GM12878 (cell line): ENCODE measurements around the gene KRT6B. TPM values are rescaled to one million over a fixed set of nuclear protein-coding genes. Genes with fewer than 3 reads are reported as not detected.

Experiments used
- ATAC-seq: fragments of 200-7000 bp; cut with Tn5 transposase; 3 replicates; pipeline ENCODE4 v1.9.1; 2020; ENCODE audit warnings: mild to moderate bottlenecking, moderate library complexity
- BruUV-seq: library from RNA; stranded (reverse); fragments of 400-500 nt; replicated peaks from 2 replicates; lab custom pipeline; 2021; lab: Mats Ljungman, UMichigan
- CTCF ChIA-PET: fragments of 300-600 bp; sonication (Branson Sonifier 250); formaldehyde crosslinking; extraction: SDS; loops from one replicate; lab custom pipeline; 2021; ENCODE audit warnings: inconsistent platforms; lab: Yijun Ruan, JAX
- POLR2A ChIA-PET: fragments of 350-600 bp; formaldehyde crosslinking; extraction: SDS; loops from one replicate; lab custom pipeline; 2021; ENCODE audit warnings: inconsistent platforms; lab: Charles Lee
- RAD21 ChIA-PET: fragments of 300-600 bp; sonication (Branson Sonifier 250); formaldehyde crosslinking; loops from one replicate; lab custom pipeline; 2023; ENCODE audit warnings: antibody characterized with exemption; ENCODE audit not compliant: unreplicated experiment; lab: Charles Lee
- SMC1A ChIA-PET: fragments of 300-600 bp; sonication (Branson Sonifier 250); formaldehyde crosslinking; loops from one replicate; lab custom pipeline; 2023; ENCODE audit not compliant: unreplicated experiment, uncharacterized antibody; lab: Charles Lee
- DNase-seq: peaks from one replicate; pipeline ENCODE4 v3.0.0-alpha.2; 2011; ENCODE audit warnings: low read depth, low spot score
- FAIRE-seq: peaks from 3 replicates; lab custom pipeline; 2011; peaks lifted over from hg19 to GRCh38; lab: Jason Lieb, UNC
- H2AFZ ChIP-seq: 2 replicates; pipeline ENCODE4 v1.6.0; 2011; ENCODE audit warnings: low read depth, low read length, control low read depth; ENCODE audit not compliant: control insufficient read depth
- H3K27ac ChIP-seq: 2 replicates; pipeline ENCODE4 v1.5.1; 2011; ENCODE audit warnings: control low read depth; ENCODE audit not compliant: control insufficient read depth, insufficient read depth
- H3K27me3 ChIP-seq, 2 experiments: replicated peaks in 1 of 2; 2 replicates each; pipeline versions ENCODE4 v1.6.0 to v1.6.1; 2011; ENCODE audit warnings: low read length in 1 of 2; ENCODE audit not compliant: control insufficient read depth in 2 of 2, insufficient read depth in 2 of 2
- H3K36me3 ChIP-seq, 2 experiments: 2 replicates each; pipeline ENCODE4 v1.5.1; 2011; ENCODE audit warnings: low read length in 1 of 2; ENCODE audit not compliant: control insufficient read depth in 2 of 2, insufficient read depth in 2 of 2
- H3K4me1 ChIP-seq: 2 replicates; pipeline ENCODE4 v1.6.1; 2011; ENCODE audit warnings: mild to moderate bottlenecking, low read length, moderate library complexity, mixed read lengths; ENCODE audit not compliant: control insufficient read depth, insufficient read depth
- H3K4me2 ChIP-seq: 2 replicates; pipeline ENCODE4 v1.6.0; 2011; ENCODE audit warnings: control low read depth; ENCODE audit not compliant: control insufficient read depth, insufficient read depth
- H3K4me3 ChIP-seq: fragments of 200-600 bp; sonication (generic); 2 replicates; pipeline ENCODE4 v1.5.1; 2016
- H3K79me2 ChIP-seq: 2 replicates; pipeline ENCODE4 v1.6.0; 2011; ENCODE audit warnings: low read length; ENCODE audit not compliant: control insufficient read depth, insufficient read depth
- H3K9ac ChIP-seq: 2 replicates; pipeline ENCODE4 v1.8.0; 2011; ENCODE audit warnings: low read length, control low read depth, mixed read lengths; ENCODE audit not compliant: control insufficient read depth, insufficient read depth
- H3K9me3 ChIP-seq: replicated peaks from 3 replicates; pipeline ENCODE4 v1.5.1; 2011; ENCODE audit warnings: mild to moderate bottlenecking, low read length; ENCODE audit not compliant: control insufficient read depth, insufficient read depth
- H4K20me1 ChIP-seq: 2 replicates; pipeline ENCODE4 v1.6.0; 2011; ENCODE audit not compliant: control insufficient read depth, insufficient read depth
- CEBPZ ChIP-seq: fragments of 150-350 bp; IDR thresholded peaks from 2 replicates; pipeline ENCODE4 v1.6.1; 2016; ENCODE audit warnings: low read depth, low read length
- IRF4 ChIP-seq: IDR thresholded peaks from 2 replicates; pipeline ENCODE4 v1.6.1; 2011; ENCODE audit warnings: low read depth, low read length
- JUNB ChIP-seq: IDR thresholded peaks from 2 replicates; pipeline ENCODE4 v1.6.1; 2016; ENCODE audit warnings: antibody characterized with exemption, mild to moderate bottlenecking
- POLR2AphosphoS2 ChIP-seq: IDR thresholded peaks from 2 replicates; pipeline ENCODE4 v1.6.1; 2011; ENCODE audit warnings: low read depth, mild to moderate bottlenecking, low read length, improper control_type of control experiment, moderate library complexity
- WGBS: methylation state at CpG from one replicate; pipeline ENCODE4 v1.1.6; 2016; ENCODE audit warnings: low lambda C conversion rate; ENCODE audit not compliant: insufficient replicate concordance, insufficient coverage; ENCODE audit errors: missing lambda C conversion rate; 5-methylcytosine and 5-hydroxymethylcytosine counted together
- in situ Hi-C: fragments of 300-500 bp; cut with MboI; formaldehyde crosslinking; loops from 9 replicates; pipeline ENCODE4 v1.14.3; 2018; ENCODE audit warnings: mixed read lengths
- intact Hi-C: fragments of 100-400 bp; cut with micrococcal nuclease; formaldehyde crosslinking; loops from one replicate; pipeline ENCODE4 v1.14.2; 2022; ENCODE audit not compliant: unreplicated experiment
- polyA plus RNA-seq, 11 experiments: library from polyadenylated mRNA; depleted of rRNA in 4 of 11; unstranded in 6 of 11; stranded (reverse) in 5 of 11; fragments of >200 nt; fragmentation: Nextera tagmentation in 4 of 11; fragmentation: Illumina TruSeq in 1 of 11; extraction: Ambion mirVana in 4 of 11; extraction: Trizol in 1 of 11; gene quantifications; 1 replicate in 1 of 11; 2 replicates in 10 of 11; pipeline versions ENCODE4 v1.2.1 to v1.2.3, GENCODE V29; 2011 to 2016; ENCODE audit warnings: inconsistent platforms in 2 of 11, missing spikeins in 2 of 11, low read depth in 1 of 11
- total RNA-seq, 4 experiments: library from RNA; depleted of rRNA in 3 of 4; stranded (reverse); fragments of >200 nt in 3 of 4; fragmentation: Illumina TruSeq in 1 of 4; extraction: Trizol in 1 of 4; gene quantifications; 2 replicates each; pipeline versions ENCODE4 v1.2.1 to v1.2.3, GENCODE V29; 2013 to 2021

KRT6B gene
- total and polyA plus RNA-seq, 10 of the 15 experiments (the other 5 are each of a cell fraction or from before 2014, with no cell fraction given): 0.07 TPM; not detected in 9

- Histone ChIP-seq H3K27ac (no peak overlapping the region), H3K36me3 (no peaks in the 10 kb centered on the region), H3K4me1 (no peaks in the 10 kb centered on the region), H4K20me1 (no peaks in the 10 kb centered on the region), H2AFZ (no peak overlapping the region), H3K9me3 (no peaks in the 10 kb centered on the region), H3K79me2 (no peaks in the 10 kb centered on the region), H3K27me3 (peaks cover under 1 to 4% of the 10 kb centered on the region in 2 experiments; a peak in 3 of 4 replicates), H3K9ac (no peak overlapping the region), H3K4me2 (no peak overlapping the region), H3K4me3 (no peak overlapping the region)
- no TSS peak for BruUV-seq
- intact Hi-C loops (no loop called here), in situ Hi-C loops (no loop called here)
- no peak for FAIRE-seq
- POLR2A ChIA-PET: no interaction called here
- no peak for ATAC-seq
- SMC1A ChIA-PET: no interaction called here
- CTCF ChIA-PET: no interaction called here
- no peak for DNase-seq
- WGBS: 0% methylated on average over 1 of the region's 1 CpG
- RAD21 ChIA-PET: no interaction called here
- TF ChIP-seq CEBPZ: no peak
- no peak for TF ChIP-seq POLR2AphosphoS2
- no peak for TF ChIP-seq IRF4
- TF ChIP-seq JUNB: no peak
These were observed 32.3 kb downstream of the KRT6B start for GRCh38 chr12:52419656-52420055.
